Measurements from ENCODE around the gene SLC29A2.

SLC29A2 gene

GRCh38 chr11:66371627-66372415, at the start of gene SLC29A2:
SLC29A2 (minus strand) TSS chr11:66371760; CDS start chr11:66371591, 169 bp downstream.
- Mint-ChIP-seq H3K4me3 (peak within 1 kb of the TSS; percentile 74), H3K27ac (ENCODE audit: low read depth) (peak within 1 kb of the TSS; percentile 51), H3K9me3 (no peaks in the 10 kb centered on the region), H3K4me1 (no peaks in the 10 kb centered on the region), H3K36me3 (ENCODE audit: insufficient read depth) (no peaks in the 10 kb centered on the region), H3K27me3 (no peaks in the 10 kb centered on the region)
- DNase-seq (ENCODE audit: low spot score in 2 of 2): peak; percentile 47 to 59
- ATAC-seq (replicated peaks; ENCODE audit: extremely low read depth, poor library complexity, severe bottlenecking): peak; percentile 71

GRCh38 chr11:66420671-66421476, 49.3 kb upstream of the SLC29A2 start, which contains the start of gene NPAS4:
NPAS4 (plus strand) TSS chr11:66421035; CDS start chr11:66421180, 145 bp downstream.
- no peak for DNase-seq (ENCODE audit: low spot score in 2 of 2)
- peak within 1 kb of the TSS; percentile 77 for H3K27ac Mint-ChIP-seq (ENCODE audit: low read depth)
- peaks cover 12% of the 10 kb centered on the region for H3K36me3 Mint-ChIP-seq (ENCODE audit: insufficient read depth)
- H3K9me3 Mint-ChIP-seq: peaks cover 11% of the 10 kb centered on the region
- H3K4me1 Mint-ChIP-seq: peaks cover 13% of the 10 kb centered on the region
- H3K27me3 Mint-ChIP-seq: peaks cover 38% of the 10 kb centered on the region
- H3K4me3 Mint-ChIP-seq: no peak within 1 kb of the TSS
- ATAC-seq (replicated peaks; ENCODE audit: extremely low read depth, poor library complexity, severe bottlenecking): no peak

GRCh38 chr11:66419825-66420224, 48.3 kb upstream of the SLC29A2 start:
- Mint-ChIP-seq H3K27ac (ENCODE audit: low read depth) (no peak overlapping the region), H3K4me1 (peaks cover 13% of the 10 kb centered on the region), H3K27me3 (peaks cover 49% of the 10 kb centered on the region), H3K36me3 (ENCODE audit: insufficient read depth) (peaks cover 12% of the 10 kb centered on the region), H3K9me3 (peaks cover 11% of the 10 kb centered on the region), H3K4me3 (no peak overlapping the region)
- no peak for ATAC-seq (replicated peaks; ENCODE audit: extremely low read depth, poor library complexity, severe bottlenecking)
- DNase-seq (ENCODE audit: low spot score in 2 of 2): no peak

- DNase-seq (ENCODE audit: low spot score in 2 of 2): no peak
Measured at GRCh38 chr11:66418986-66419308, 47.4 kb upstream of the SLC29A2 start.

GRCh38 chr11:66418168-66418985, 46.8 kb upstream of the SLC29A2 start:
- peaks cover 13% of the 10 kb centered on the region for H3K4me1 Mint-ChIP-seq
- peaks cover 63% of the 10 kb centered on the region for H3K27me3 Mint-ChIP-seq
- H3K27ac Mint-ChIP-seq (ENCODE audit: low read depth): no peak overlapping the region
- DNase-seq (ENCODE audit: low spot score in 2 of 2) (peak in 1 of 2 donors; percentile 26), ATAC-seq (replicated peaks; ENCODE audit: extremely low read depth, poor library complexity, severe bottlenecking) (no peak)
- peaks cover 10% of the 10 kb centered on the region for H3K9me3 Mint-ChIP-seq
- peaks cover 12% of the 10 kb centered on the region for H3K36me3 Mint-ChIP-seq (ENCODE audit: insufficient read depth)
- H3K4me3 Mint-ChIP-seq: peak overlapping the region; percentile 30

More at GRCh38 chr11:66418986-66419308, 47.4 kb upstream of the SLC29A2 start:
- Mint-ChIP-seq H3K4me1 (peaks cover 13% of the 10 kb centered on the region), H3K4me3 (peak overlapping the region; percentile 30), H3K9me3 (peaks cover 11% of the 10 kb centered on the region), H3K27me3 (peaks cover 58% of the 10 kb centered on the region), H3K36me3 (ENCODE audit: insufficient read depth) (peaks cover 12% of the 10 kb centered on the region), H3K27ac (ENCODE audit: low read depth) (no peak overlapping the region)
- ATAC-seq (replicated peaks; ENCODE audit: extremely low read depth, poor library complexity, severe bottlenecking): no peak

- ATAC-seq (replicated peaks; ENCODE audit: extremely low read depth, poor library complexity, severe bottlenecking) (no peak), DNase-seq (ENCODE audit: low spot score in 2 of 2) (no peak)
- H3K36me3 Mint-ChIP-seq (ENCODE audit: insufficient read depth): peaks cover 11% of the 10 kb centered on the region
- H3K4me1 Mint-ChIP-seq: peaks cover 7% of the 10 kb centered on the region
- no peak overlapping the region for H3K27ac Mint-ChIP-seq (ENCODE audit: low read depth)
- no peak overlapping the region for H3K4me3 Mint-ChIP-seq
- peaks cover 77% of the 10 kb centered on the region for H3K27me3 Mint-ChIP-seq
- H3K9me3 Mint-ChIP-seq: peaks cover 6% of the 10 kb centered on the region
Measured at GRCh38 chr11:66417000-66417399, 45.4 kb upstream of the SLC29A2 start.

GRCh38 chr11:66415423-66415822, 43.9 kb upstream of the SLC29A2 start:
- Mint-ChIP-seq H3K27me3 (peaks cover 86% of the 10 kb centered on the region), H3K27ac (ENCODE audit: low read depth) (no peak overlapping the region), H3K4me1 (peaks cover 7% of the 10 kb centered on the region), H3K4me3 (no peak overlapping the region), H3K9me3 (peaks cover 6% of the 10 kb centered on the region), H3K36me3 (ENCODE audit: insufficient read depth) (peaks cover 3% of the 10 kb centered on the region)
- ATAC-seq (replicated peaks; ENCODE audit: extremely low read depth, poor library complexity, severe bottlenecking) (no peak), DNase-seq (ENCODE audit: low spot score in 2 of 2) (no peak)

- peaks cover 7% of the 10 kb centered on the region for H3K4me1 Mint-ChIP-seq
- H3K27me3 Mint-ChIP-seq: peaks cover 90% of the 10 kb centered on the region
- peaks cover 6% of the 10 kb centered on the region for H3K9me3 Mint-ChIP-seq
- H3K4me3 Mint-ChIP-seq: no peak overlapping the region
- H3K36me3 Mint-ChIP-seq (ENCODE audit: insufficient read depth): peaks cover 3% of the 10 kb centered on the region
- no peak overlapping the region for H3K27ac Mint-ChIP-seq (ENCODE audit: low read depth)
- DNase-seq (ENCODE audit: low spot score in 2 of 2) (no peak), ATAC-seq (replicated peaks; ENCODE audit: extremely low read depth, poor library complexity, severe bottlenecking) (no peak)
Measured at GRCh38 chr11:66414120-66414934, 42.8 kb upstream of the SLC29A2 start.

GRCh38 chr11:66413167-66413566, 41.6 kb upstream of the SLC29A2 start:
- ATAC-seq (replicated peaks; ENCODE audit: extremely low read depth, poor library complexity, severe bottlenecking) (no peak), DNase-seq (ENCODE audit: low spot score in 2 of 2) (no peak)
- no peak overlapping the region for H3K4me3 Mint-ChIP-seq
- no peak overlapping the region for H3K27ac Mint-ChIP-seq (ENCODE audit: low read depth)
- peaks cover 5% of the 10 kb centered on the region for H3K4me1 Mint-ChIP-seq
- no peaks in the 10 kb centered on the region for H3K9me3 Mint-ChIP-seq
- H3K27me3 Mint-ChIP-seq: peaks cover 79% of the 10 kb centered on the region
- H3K36me3 Mint-ChIP-seq (ENCODE audit: insufficient read depth): peaks cover 3% of the 10 kb centered on the region

GRCh38 chr11:66412110-66412509, 40.5 kb upstream of the SLC29A2 start:
- H3K4me3 Mint-ChIP-seq: no peak overlapping the region
- no peak for ATAC-seq (replicated peaks; ENCODE audit: extremely low read depth, poor library complexity, severe bottlenecking)
- no peak for DNase-seq (ENCODE audit: low spot score in 2 of 2)
- peaks cover 5% of the 10 kb centered on the region for H3K4me1 Mint-ChIP-seq
- H3K36me3 Mint-ChIP-seq (ENCODE audit: insufficient read depth): peaks cover 3% of the 10 kb centered on the region
- H3K27ac Mint-ChIP-seq (ENCODE audit: low read depth): no peak overlapping the region
- no peaks in the 10 kb centered on the region for H3K9me3 Mint-ChIP-seq
- peaks cover 68% of the 10 kb centered on the region for H3K27me3 Mint-ChIP-seq

- peaks cover 60% of the 10 kb centered on the region for H3K27me3 Mint-ChIP-seq
- no peak for ATAC-seq (replicated peaks; ENCODE audit: extremely low read depth, poor library complexity, severe bottlenecking)
- peaks cover 5% of the 10 kb centered on the region for H3K4me1 Mint-ChIP-seq
Measured at GRCh38 chr11:66411323-66411722, 39.8 kb upstream of the SLC29A2 start.

More at GRCh38 chr11:66411323-66411722, 39.8 kb upstream of the SLC29A2 start:
- DNase-seq (ENCODE audit: low spot score in 2 of 2): no peak
- Mint-ChIP-seq H3K27ac (ENCODE audit: low read depth) (no peak overlapping the region), H3K9me3 (no peaks in the 10 kb centered on the region), H3K4me3 (no peak overlapping the region), H3K36me3 (ENCODE audit: insufficient read depth) (peaks cover 3% of the 10 kb centered on the region)

All from central memory CD8-positive, alpha-beta T cell (primary cell).